H9 (cell line): ENCODE measurements around the gene FYCO1. TPM values are rescaled to one million over a fixed set of nuclear protein-coding genes. Genes with fewer than 3 reads are reported as not detected.

Experiments
- DNase-seq: peaks from one replicate; pipeline ENCODE4 v3.0.0-alpha.2; 2017
- H2AFZ ChIP-seq: one replicate; pipeline ENCODE4 v1.6.1; 2013; ENCODE audit warnings: mild to moderate bottlenecking, low read length, control low read depth, moderate library complexity
- H2AK5ac ChIP-seq: 2 replicates; pipeline ENCODE4 v1.6.1; 2013; ENCODE audit warnings: low read length, control low read depth, mixed read lengths; ENCODE audit not compliant: insufficient read length
- H2BK120ac ChIP-seq: one replicate; pipeline ENCODE4 v1.6.1; 2013; ENCODE audit warnings: low read depth, mild to moderate bottlenecking, low read length, control low read depth, inconsistent platforms; ENCODE audit not compliant: poor library complexity, severe bottlenecking
- H2BK12ac ChIP-seq: 2 replicates; pipeline ENCODE4 v1.6.1; 2013; ENCODE audit warnings: low read length, control low read depth, mixed read lengths, low read depth; ENCODE audit not compliant: insufficient read length
- H2BK15ac ChIP-seq: 2 replicates; pipeline ENCODE4 v1.6.1; 2013; ENCODE audit warnings: low read depth, low read length, control low read depth
- H2BK20ac ChIP-seq: one replicate; pipeline ENCODE4 v1.6.1; 2013; ENCODE audit warnings: low read depth, mild to moderate bottlenecking, low read length, control low read depth, inconsistent platforms; ENCODE audit not compliant: poor library complexity, severe bottlenecking
- H2BK5ac ChIP-seq: 2 replicates; pipeline ENCODE4 v1.6.1; 2013; ENCODE audit warnings: low read length, control low read depth, mixed read lengths; ENCODE audit not compliant: insufficient read length
- H3K14ac ChIP-seq: 2 replicates; pipeline ENCODE4 v1.6.1; 2013; ENCODE audit warnings: low read length, control low read depth; ENCODE audit not compliant: insufficient read depth
- H3K18ac ChIP-seq: 2 replicates; pipeline ENCODE4 v1.6.1; 2013; ENCODE audit warnings: low read depth, mild to moderate bottlenecking, mixed read lengths, low read length, control low read depth; ENCODE audit not compliant: insufficient read length
- H3K23ac ChIP-seq: 2 replicates; pipeline ENCODE4 v1.6.1; 2013; ENCODE audit warnings: low read length, control low read depth, mixed read lengths, low read depth; ENCODE audit not compliant: insufficient read length
- H3K23me2 ChIP-seq: 2 replicates; pipeline ENCODE4 v1.6.1; 2013; ENCODE audit warnings: low read depth, mild to moderate bottlenecking, mixed read lengths, low read length, control low read depth; ENCODE audit not compliant: insufficient read length, poor library complexity, severe bottlenecking
- H3K27ac ChIP-seq: 2 replicates; pipeline ENCODE4 v1.5.1; 2013; ENCODE audit warnings: low read length, control low read depth, mixed read lengths, low read depth; ENCODE audit not compliant: insufficient read length
- H3K27me3 ChIP-seq: 2 replicates; pipeline ENCODE4 v1.6.1; 2013; ENCODE audit warnings: low read length, control low read depth, inconsistent platforms; ENCODE audit not compliant: insufficient read depth
- H3K4ac ChIP-seq: 2 replicates; pipeline ENCODE4 v1.6.1; 2013; ENCODE audit warnings: low read depth, mild to moderate bottlenecking, control low read depth, inconsistent platforms, low read length, moderate library complexity
- H3K4me1 ChIP-seq: 2 replicates; pipeline ENCODE4 v1.6.1; 2013; ENCODE audit warnings: low read length, control low read depth, inconsistent platforms; ENCODE audit not compliant: insufficient read depth
- H3K4me2 ChIP-seq: 2 replicates; pipeline ENCODE4 v1.6.1; 2013; ENCODE audit warnings: low read length, control low read depth, mixed read lengths; ENCODE audit not compliant: insufficient read length, insufficient read depth
- H3K56ac ChIP-seq: 2 replicates; pipeline ENCODE4 v1.6.1; 2013; ENCODE audit warnings: low read depth, mild to moderate bottlenecking, mixed read lengths, low read length, control low read depth; ENCODE audit not compliant: insufficient read length
- H3K79me1 ChIP-seq: 2 replicates; pipeline ENCODE4 v1.6.1; 2013; ENCODE audit warnings: low read depth, mild to moderate bottlenecking, moderate library complexity, low read length, control low read depth, inconsistent platforms; ENCODE audit not compliant: insufficient read depth, poor library complexity, severe bottlenecking
- H3K79me2 ChIP-seq: 2 replicates; pipeline ENCODE4 v1.6.1; 2013; ENCODE audit warnings: low read length, control low read depth, inconsistent platforms; ENCODE audit not compliant: insufficient read depth
- H3K9ac ChIP-seq: 2 replicates; pipeline ENCODE4 v1.6.1; 2013; ENCODE audit warnings: low read length, control low read depth, mixed read lengths; ENCODE audit not compliant: insufficient read length; ENCODE audit errors: extremely low read depth
- H3K9me3 ChIP-seq: one replicate; pipeline ENCODE4 v1.6.1; 2013; ENCODE audit warnings: low read depth, low read length, inconsistent platforms; ENCODE audit not compliant: control insufficient read depth
- H3T11ph ChIP-seq: one replicate; pipeline ENCODE4 v1.6.1; 2013; ENCODE audit warnings: mild to moderate bottlenecking, low read length, control low read depth, inconsistent platforms
- H4K20me1 ChIP-seq: one replicate; pipeline ENCODE4 v1.6.1; 2013; ENCODE audit not compliant: control insufficient read depth, insufficient read length, insufficient read depth
- H4K5ac ChIP-seq: 2 replicates; pipeline ENCODE4 v1.6.1; 2013; ENCODE audit warnings: low read depth, mild to moderate bottlenecking, mixed read lengths, low read length, control low read depth; ENCODE audit not compliant: insufficient read length
- H4K8ac ChIP-seq: replicated peaks from 2 replicates; pipeline ENCODE4 v1.6.1; 2013; ENCODE audit warnings: low read length, control low read depth, mixed read lengths, low read depth; ENCODE audit not compliant: insufficient read length
- H4K91ac ChIP-seq: 2 replicates; pipeline ENCODE4 v1.6.1; 2013; ENCODE audit warnings: low read depth, mild to moderate bottlenecking, moderate library complexity, mixed read lengths, low read length, control low read depth; ENCODE audit not compliant: insufficient read length
- H3K27ac Mint-ChIP-seq, 3 experiments: 2 replicates in 2 of 3; 3 replicates in 1 of 3; pipeline ENCODE4 v1.8.0; 2020 to 2021; ENCODE audit warnings: mixed read lengths in 3 of 3, mild to moderate bottlenecking in 1 of 3, moderate library complexity in 1 of 3
- H3K27me3 Mint-ChIP-seq: 2 replicates; pipeline ENCODE4 v1.8.0; 2021; ENCODE audit warnings: low read depth, mild to moderate bottlenecking, moderate library complexity, mixed read lengths
- H3K36me3 Mint-ChIP-seq, 3 experiments: 2 replicates in 2 of 3; 3 replicates in 1 of 3; pipeline ENCODE4 v1.8.0; 2020 to 2021; ENCODE audit warnings: low read depth in 3 of 3, mixed read lengths in 3 of 3; ENCODE audit not compliant: insufficient read depth in 1 of 3
- H3K4me1 Mint-ChIP-seq, 2 experiments: 2 replicates each; pipeline ENCODE4 v1.8.0; 2020; ENCODE audit warnings: mixed read lengths in 2 of 2
- H3K4me3 Mint-ChIP-seq, 2 experiments: 2 replicates in 1 of 2; 3 replicates in 1 of 2; pipeline ENCODE4 v1.8.0; 2020 to 2021; ENCODE audit warnings: mild to moderate bottlenecking in 2 of 2, mixed read lengths in 2 of 2, moderate library complexity in 1 of 2
- H3K9me3 Mint-ChIP-seq, 2 experiments: 2 replicates in 1 of 2; 3 replicates in 1 of 2; pipeline ENCODE4 v1.8.0; 2020; ENCODE audit warnings: mild to moderate bottlenecking in 2 of 2, mixed read lengths in 2 of 2, moderate library complexity in 1 of 2
- WGBS: extraction: QIAGEN DNeasy Blood & Tissue Kit; methylation state at CpG from one replicate; pipeline ENCODE4 v1.1.7; 2013; ENCODE audit warnings: missing lambda C conversion rate, low lambda C conversion rate, mixed read lengths; ENCODE audit not compliant: insufficient read length; ENCODE audit errors: extremely low coverage; 5-methylcytosine and 5-hydroxymethylcytosine counted together
- total RNA-seq: library from RNA; stranded (reverse); gene quantifications from 2 replicates; pipeline ENCODE4 v1.2.1, GENCODE V29; 2021
- TF ChIP-seq, protein P1 (sequence below): fragments of 200-600 bp; sonication (generic); conservative IDR thresholded peaks from 3 replicates; pipeline ENCODE4 v1.8.0; 2021; ENCODE audit warnings: antibody characterized with exemption, mild to moderate bottlenecking

FYCO1 gene
- total RNA-seq, 1 experiment from 2014 or later, result 10.4 TPM

DNA sequence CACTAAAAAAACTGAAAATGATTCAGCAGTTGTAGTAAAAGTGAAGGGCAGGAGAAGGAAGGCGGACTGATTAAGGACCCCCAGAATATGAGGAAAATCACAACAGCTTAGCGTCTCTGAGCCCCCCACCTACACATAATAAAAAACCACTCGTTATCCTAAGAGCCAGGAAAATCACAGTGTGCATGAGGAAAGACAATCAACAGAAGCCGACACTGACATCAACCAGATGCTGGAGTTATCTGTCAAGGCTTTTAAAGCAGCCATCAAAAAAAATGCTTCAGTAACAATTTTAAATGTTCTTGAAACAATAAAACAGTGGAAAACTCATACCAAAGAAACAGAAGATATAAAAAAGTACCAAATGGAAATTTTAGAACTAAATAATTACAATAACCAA is 62.0 kb downstream of the FYCO1 start:
- H3K18ac ChIP-seq, result no peak overlapping the region
- DNase-seq, result no peak
- H3K23ac ChIP-seq, result no peak overlapping the region
- H2AK5ac ChIP-seq, result no peak overlapping the region
- no peak overlapping the region for H4K91ac ChIP-seq
- H3T11ph ChIP-seq, result no peak overlapping the region
- no peak overlapping the region for H2BK120ac ChIP-seq
- H3K23me2 ChIP-seq, result no peaks in the 10 kb centered on the region
- no peak overlapping the region for H3K9ac ChIP-seq
- H3K56ac ChIP-seq, result no peak overlapping the region
- H3K4me3 Mint-ChIP-seq, result no peak overlapping the region
- no peak overlapping the region for H4K5ac ChIP-seq
- no peak overlapping the region for H3K27ac Mint-ChIP-seq
- H2BK12ac ChIP-seq, result no peak overlapping the region
- H3K9me3 Mint-ChIP-seq, result no peaks in the 10 kb centered on the region
- peaks cover 25 to 67% (median 65%) of the 10 kb centered on the region in 3 experiments; a peak in 6 of 7 replicates for H3K36me3 Mint-ChIP-seq
- H3K4me1 Mint-ChIP-seq, result no peaks in the 10 kb centered on the region
- no peak overlapping the region for H3K4me2 ChIP-seq
- H3K27me3 Mint-ChIP-seq, result no peaks in the 10 kb centered on the region
- TF ChIP-seq, protein P1, sequence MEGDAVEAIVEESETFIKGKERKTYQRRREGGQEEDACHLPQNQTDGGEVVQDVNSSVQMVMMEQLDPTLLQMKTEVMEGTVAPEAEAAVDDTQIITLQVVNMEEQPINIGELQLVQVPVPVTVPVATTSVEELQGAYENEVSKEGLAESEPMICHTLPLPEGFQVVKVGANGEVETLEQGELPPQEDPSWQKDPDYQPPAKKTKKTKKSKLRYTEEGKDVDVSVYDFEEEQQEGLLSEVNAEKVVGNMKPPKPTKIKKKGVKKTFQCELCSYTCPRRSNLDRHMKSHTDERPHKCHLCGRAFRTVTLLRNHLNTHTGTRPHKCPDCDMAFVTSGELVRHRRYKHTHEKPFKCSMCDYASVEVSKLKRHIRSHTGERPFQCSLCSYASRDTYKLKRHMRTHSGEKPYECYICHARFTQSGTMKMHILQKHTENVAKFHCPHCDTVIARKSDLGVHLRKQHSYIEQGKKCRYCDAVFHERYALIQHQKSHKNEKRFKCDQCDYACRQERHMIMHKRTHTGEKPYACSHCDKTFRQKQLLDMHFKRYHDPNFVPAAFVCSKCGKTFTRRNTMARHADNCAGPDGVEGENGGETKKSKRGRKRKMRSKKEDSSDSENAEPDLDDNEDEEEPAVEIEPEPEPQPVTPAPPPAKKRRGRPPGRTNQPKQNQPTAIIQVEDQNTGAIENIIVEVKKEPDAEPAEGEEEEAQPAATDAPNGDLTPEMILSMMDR, result no peak
- H4K8ac ChIP-seq, result no peak overlapping the region
- no peaks in the 10 kb centered on the region for H3K79me2 ChIP-seq
- no peaks in the 10 kb centered on the region for H3K79me1 ChIP-seq
- WGBS, result no CpG with 5 or more reads among the region's 4 CpGs
- no peaks in the 10 kb centered on the region for H3K27me3 ChIP-seq
- H2BK15ac ChIP-seq, result no peak overlapping the region
- no peak overlapping the region for H3K27ac ChIP-seq
- no peak overlapping the region for H2BK5ac ChIP-seq
- H3K9me3 ChIP-seq, result no peaks in the 10 kb centered on the region
- no peak overlapping the region for H3K4ac ChIP-seq
- H3K14ac ChIP-seq, result no peak overlapping the region
- H4K20me1 ChIP-seq, result no peaks in the 10 kb centered on the region
- no peak overlapping the region for H2BK20ac ChIP-seq
- no peaks in the 10 kb centered on the region for H3K4me1 ChIP-seq
- no peak overlapping the region for H2AFZ ChIP-seq
